NCI-H128 (cell line): Measurements from ENCODE around the gene GFOD2.

Experiments used
- DNase-seq: peaks from one replicate; lab custom pipeline; 2025; ENCODE audit not compliant: unreplicated experiment; lab: John Stamatoyannopoulos, UW

Gene GFOD2

DNA sequence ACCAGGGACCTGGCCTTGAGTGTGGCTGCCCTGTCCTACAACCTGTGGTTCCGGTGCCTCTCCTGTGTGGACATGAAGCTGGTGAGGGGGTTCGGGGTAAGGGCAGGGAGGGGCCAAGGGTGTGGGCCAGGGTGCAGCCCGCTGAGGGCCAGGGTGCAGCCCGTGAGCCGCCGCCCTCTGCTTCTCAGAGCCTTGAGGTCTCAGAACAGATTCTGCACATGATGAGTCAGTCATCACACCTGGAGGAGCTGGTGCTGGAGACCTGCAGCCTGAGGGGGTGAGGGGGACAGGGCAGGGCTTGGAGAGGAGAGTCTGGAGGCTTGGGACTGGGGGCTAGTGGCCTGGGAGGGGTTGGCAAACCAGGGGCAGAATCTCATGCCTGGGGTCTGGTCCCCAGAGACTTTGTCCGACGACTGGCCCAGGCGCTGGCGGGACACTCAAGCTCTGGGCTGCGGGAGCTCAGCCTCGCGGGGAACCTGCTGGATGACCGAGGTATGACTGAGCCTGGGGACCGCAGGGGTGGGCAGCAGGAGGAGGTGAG is 71.9 kb downstream of the GFOD2 start:
- no peak for DNase-seq

DNA sequence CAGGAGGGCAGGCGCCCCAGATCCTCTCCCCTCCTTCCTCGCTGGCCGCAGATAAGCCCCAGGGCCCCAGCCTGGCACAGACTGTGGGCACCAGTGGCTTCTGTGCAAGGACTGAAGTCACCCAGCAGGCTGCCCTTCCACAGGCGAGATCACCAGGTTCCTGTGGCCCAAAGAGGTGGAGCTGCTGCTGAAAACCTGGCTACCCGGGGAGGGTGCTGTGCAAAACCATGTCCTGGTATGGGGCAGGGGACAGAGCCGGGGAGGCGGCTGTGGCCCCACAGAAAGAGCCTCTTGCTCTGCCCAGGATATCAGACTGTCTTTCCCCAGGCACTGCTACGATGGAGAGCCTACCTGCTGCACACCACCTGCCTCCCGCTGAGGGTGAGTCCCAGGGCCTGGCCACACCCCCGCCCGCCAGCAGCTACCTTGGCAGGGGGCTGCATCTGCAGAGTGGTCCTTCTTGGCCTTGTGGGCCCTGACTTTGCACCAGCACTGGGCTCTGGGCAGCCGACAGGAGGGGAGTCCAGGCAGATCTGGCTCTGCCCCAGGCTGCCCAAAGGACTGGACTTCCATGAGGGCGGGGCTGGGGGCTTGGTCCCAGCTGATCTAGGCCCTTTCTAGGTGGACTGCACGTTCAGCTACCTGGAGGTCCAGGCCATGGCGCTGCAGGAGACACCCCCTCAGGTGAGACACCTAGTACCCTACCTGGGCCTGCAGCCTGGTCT is 73.6 kb downstream of the GFOD2 start:
- no peak for DNase-seq

DNA sequence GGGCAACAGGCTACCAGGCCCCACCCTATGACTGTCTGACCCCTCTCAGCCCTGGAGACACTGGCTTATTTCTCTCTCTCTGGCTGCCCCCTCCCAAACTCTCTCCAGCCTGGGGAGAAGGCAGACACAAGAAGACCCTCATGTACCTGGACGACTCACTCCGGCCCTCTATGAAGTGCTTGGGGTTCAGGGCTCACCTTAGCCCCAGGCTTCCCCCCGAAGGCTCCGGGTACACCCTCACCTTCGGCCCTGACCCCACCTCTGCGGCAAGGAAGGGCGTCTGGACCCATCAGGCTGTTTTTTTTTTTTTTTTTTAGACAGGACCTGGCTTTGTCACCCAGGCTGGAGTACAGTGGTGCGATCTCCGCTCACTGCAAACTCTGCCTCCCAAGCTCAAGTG is 75.1 kb downstream of the GFOD2 start:
- no peak for DNase-seq

DNA sequence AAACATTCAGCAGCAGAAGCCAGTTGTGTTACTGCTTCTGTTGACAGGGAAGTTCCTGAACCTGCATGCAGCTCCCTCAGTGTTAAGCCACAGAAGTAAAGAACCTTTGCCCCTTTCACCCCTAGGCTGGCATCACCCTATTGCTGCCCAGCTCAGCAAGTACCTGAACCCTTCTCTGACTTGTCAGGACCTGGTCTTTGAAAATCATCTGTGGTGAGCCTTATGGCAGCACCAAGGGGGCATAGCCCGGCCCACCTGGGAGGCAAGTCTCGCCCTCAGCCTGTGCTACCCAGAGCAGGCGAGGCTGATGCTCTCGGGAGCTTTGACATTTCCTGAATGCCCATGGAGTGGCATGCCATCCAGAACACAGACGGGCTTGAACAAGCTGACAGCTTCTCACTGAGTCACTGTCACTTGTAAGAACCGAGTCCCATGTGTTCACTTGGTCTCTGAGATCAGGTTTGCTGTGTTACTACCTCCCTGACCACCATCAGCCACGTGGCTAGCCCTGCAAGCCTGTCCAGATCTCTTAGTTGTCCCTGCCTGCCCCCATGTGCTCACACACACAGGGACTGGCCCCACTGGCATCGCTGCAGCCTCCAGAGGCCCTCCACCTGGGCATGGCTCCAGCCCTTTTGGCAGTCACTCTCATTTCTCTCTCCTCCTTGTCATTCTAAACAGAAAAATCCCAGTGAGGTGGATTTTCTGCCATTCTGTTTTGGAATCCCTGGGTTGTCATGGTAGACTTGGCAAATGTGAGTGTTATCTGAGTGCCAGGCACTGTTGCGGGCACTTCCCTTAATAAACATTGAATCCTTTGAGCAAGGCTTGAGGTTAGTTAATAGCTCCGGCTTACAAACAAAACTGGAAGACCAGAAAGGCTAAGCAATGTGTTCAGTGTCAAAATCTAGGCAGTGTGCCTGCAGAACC is 77.1 kb downstream of the GFOD2 start:
- no peak for DNase-seq

DNA sequence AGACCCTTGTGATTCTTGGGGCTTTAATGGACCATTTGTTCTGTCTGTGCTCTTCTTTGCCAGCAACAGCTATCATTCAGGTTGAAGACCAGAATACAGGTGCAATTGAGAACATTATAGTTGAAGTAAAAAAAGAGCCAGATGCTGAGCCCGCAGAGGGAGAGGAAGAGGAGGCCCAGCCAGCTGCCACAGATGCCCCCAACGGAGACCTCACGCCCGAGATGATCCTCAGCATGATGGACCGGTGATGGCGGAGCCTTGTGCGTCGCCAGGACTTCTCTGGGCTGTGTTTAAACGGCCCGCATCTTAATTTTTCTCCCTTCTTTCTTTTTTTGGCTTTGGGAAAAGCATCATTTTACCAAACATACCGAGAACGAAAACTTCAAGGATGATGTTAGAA is 81.5 kb downstream of the GFOD2 start:
- DNase-seq, result no peak

DNA sequence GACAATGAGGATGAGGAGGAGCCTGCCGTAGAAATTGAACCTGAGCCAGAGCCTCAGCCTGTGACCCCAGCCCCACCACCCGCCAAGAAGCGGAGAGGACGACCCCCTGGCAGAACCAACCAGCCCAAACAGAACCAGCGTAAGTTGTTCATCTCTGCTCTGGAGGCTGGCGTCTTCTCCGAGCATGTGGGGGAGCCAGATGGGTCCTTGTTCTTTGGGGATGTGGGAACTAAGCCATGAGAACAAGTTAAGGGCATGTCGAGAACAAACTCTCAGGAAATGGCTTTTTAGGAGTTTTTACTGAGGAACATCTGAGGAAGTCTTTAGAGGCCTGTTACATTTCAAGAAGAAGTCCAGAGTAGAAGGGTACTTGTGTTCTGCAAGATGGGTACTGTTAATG is 82.4 kb downstream of the GFOD2 start:
- no peak for DNase-seq

DNA sequence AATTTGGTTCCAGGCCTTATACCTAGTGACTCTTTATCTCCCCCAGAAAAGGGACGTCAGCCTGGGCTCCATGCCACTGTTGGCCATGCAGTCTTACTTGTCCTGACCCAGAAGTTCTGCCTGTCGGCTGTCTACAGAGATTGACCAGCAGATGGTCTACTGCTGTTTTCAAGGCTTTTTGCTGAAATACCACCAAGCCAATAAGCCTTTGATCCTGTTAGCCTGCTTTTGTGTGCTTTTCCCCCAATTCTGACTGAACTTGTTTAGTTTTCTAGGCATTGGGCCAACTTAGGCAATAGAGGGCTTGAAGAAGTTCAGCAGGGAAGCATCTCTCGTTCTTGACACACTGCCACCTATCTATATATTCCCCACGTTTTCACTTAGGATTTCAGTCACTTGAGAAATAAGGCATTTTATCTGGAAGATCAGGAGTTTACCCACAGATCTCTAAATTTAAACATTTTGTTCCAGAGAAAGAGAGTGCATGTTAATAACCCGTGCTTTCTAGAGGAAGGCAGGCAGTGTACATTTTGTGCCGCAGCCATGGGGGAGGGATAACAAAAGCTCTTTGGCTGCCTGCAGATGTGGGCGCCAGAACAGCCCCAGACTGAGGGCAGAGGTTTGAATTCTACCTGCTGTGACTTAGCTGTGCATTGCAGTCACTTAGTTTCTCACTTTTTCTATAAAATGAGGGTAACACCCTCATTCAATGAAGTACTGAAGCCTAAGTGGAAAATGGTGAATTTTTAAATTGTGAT is 86.5 kb downstream of the GFOD2 start:
- DNase-seq, result no peak

DNA sequence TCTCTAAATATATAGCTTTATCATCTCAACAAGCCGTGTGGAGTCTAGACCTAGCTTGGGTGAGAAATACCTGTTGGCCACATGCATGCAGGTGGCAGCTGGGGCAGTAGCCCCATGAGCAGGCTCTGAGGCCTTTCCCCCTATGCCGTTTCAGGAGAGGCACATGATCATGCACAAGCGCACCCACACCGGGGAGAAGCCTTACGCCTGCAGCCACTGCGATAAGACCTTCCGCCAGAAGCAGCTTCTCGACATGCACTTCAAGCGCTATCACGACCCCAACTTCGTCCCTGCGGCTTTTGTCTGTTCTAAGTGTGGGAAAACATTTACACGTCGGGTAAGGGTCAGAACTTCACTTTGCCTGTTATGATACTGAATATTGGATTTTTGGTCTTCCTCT is 90.9 kb downstream of the GFOD2 start:
- DNase-seq, result no peak
